Measurements from ENCODE around the gene S100A5. TPM values are rescaled to one million over a fixed set of nuclear protein-coding genes. Genes with fewer than 3 reads are reported as not detected.
"Not testable (repeated sequence)": the region's sequence is repeated elsewhere in the genome, so short reads cannot be mapped to it uniquely, and the experiment has no call there.

Gene S100A5, protein sequence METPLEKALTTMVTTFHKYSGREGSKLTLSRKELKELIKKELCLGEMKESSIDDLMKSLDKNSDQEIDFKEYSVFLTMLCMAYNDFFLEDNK
- total RNA-seq (not detected), polyA plus RNA-seq (ENCODE audit: insufficient read length in 2 of 2) (not detected)
- long read RNA-seq, donor 1, result 0 reads
- long read RNA-seq, donor 2, result 0 reads
- long read RNA-seq, donor 3, result 0 reads
- long read RNA-seq, donor 4, result 0 reads

- Histone ChIP-seq H3K9me3 (ENCODE audit: control insufficient read depth, insufficient read depth, low read length) (no peaks in the 10 kb centered on the region), H3K36me3 (ENCODE audit: control insufficient read depth, insufficient read depth, low read length) (no peaks in the 10 kb centered on the region), H3K27ac (ENCODE audit: low read depth, low read length) (no peak within 1 kb of the TSS), H3K4me1 (ENCODE audit: control insufficient read depth, insufficient read depth, low read length) (peaks cover 28% of the 10 kb centered on the region), H3K27me3 (ENCODE audit: control insufficient read depth, insufficient read depth, low read length) (no peaks in the 10 kb centered on the region), H3K4me3 (ENCODE audit: low read depth, low read length) (no peak within 1 kb of the TSS)
- DNase-seq (ENCODE audit: low read depth in 4 of 6, low spot score in 6 of 6), result no peak
- WGBS (ENCODE audit: insufficient coverage), result 83% methylated on average over 11 of the region's 11 CpGs
Observed at GRCh38 chr1:153540394-153541361, at the start of gene S100A5. Gene S100A5, minus strand, starts transcription at chr1:153540934. Its CDS starts 743 bp downstream, at chr1:153540191.

DNA sequence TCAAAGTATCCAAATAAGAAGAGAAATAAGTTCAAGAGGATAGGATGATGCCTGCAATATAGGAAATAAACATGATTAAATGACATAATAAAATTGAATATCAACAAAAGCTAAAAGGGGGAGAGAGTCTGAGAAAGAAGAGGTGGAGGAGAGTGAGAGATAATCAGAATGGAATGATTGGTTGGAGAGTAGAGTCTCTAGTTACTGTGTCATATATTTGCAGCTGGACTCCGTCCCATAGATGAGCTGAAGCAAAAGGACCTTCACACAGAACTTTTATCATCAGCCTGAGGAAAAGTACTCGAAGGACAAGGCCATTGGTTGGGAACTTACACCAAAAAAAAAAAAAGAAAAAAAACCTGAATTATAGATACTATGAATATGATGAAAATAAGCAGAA is 47.7 kb upstream of the S100A5 start:
- no peak for DNase-seq (ENCODE audit: low read depth in 4 of 6, low spot score in 6 of 6)
- Histone ChIP-seq H3K36me3 (ENCODE audit: control insufficient read depth, insufficient read depth, low read length) (no peaks in the 10 kb centered on the region), H3K27me3 (ENCODE audit: control insufficient read depth, insufficient read depth, low read length) (no peaks in the 10 kb centered on the region), H3K4me1 (ENCODE audit: control insufficient read depth, insufficient read depth, low read length) (peaks cover 19% of the 10 kb centered on the region), H3K4me3 (ENCODE audit: low read depth, low read length) (no peak overlapping the region), H3K9me3 (ENCODE audit: control insufficient read depth, insufficient read depth, low read length) (no peaks in the 10 kb centered on the region), H3K27ac (ENCODE audit: low read depth, low read length) (no peak overlapping the region)
- WGBS (ENCODE audit: insufficient coverage), result no CpG with 5 or more reads among the region's 2 CpGs

GRCh38 chr1:153588033-153588432 is 47.3 kb upstream of the S100A5 start:
- not testable (repeated sequence) for H3K27me3 ChIP-seq (ENCODE audit: control insufficient read depth, insufficient read depth, low read length); H3K36me3 ChIP-seq (ENCODE audit: control insufficient read depth, insufficient read depth, low read length); H3K9me3 ChIP-seq (ENCODE audit: control insufficient read depth, insufficient read depth, low read length); H3K27ac ChIP-seq (ENCODE audit: low read depth, low read length); H3K4me3 ChIP-seq (ENCODE audit: low read depth, low read length); DNase-seq (ENCODE audit: low read depth in 4 of 6, low spot score in 6 of 6)
- 99% methylated on average over 7 of the region's 10 CpGs for WGBS (ENCODE audit: insufficient coverage)
- H3K4me1 ChIP-seq (ENCODE audit: control insufficient read depth, insufficient read depth, low read length), result peaks cover 16% of the 10 kb centered on the region

GRCh38 chr1:153587314-153587713 is 46.6 kb upstream of the S100A5 start:
- no peaks in the 10 kb centered on the region for H3K9me3 ChIP-seq (ENCODE audit: control insufficient read depth, insufficient read depth, low read length)
- DNase-seq (ENCODE audit: low read depth in 4 of 6, low spot score in 6 of 6), result peak in 2 of 6 donors; percentile 65 to 75
- no peaks in the 10 kb centered on the region for H3K36me3 ChIP-seq (ENCODE audit: control insufficient read depth, insufficient read depth, low read length)
- H3K4me1 ChIP-seq (ENCODE audit: control insufficient read depth, insufficient read depth, low read length), result peaks cover 14% of the 10 kb centered on the region
- 42% methylated on average over 2 of the region's 5 CpGs for WGBS (ENCODE audit: insufficient coverage)
- no peak overlapping the region for H3K4me3 ChIP-seq (ENCODE audit: low read depth, low read length)
- no peaks in the 10 kb centered on the region for H3K27me3 ChIP-seq (ENCODE audit: control insufficient read depth, insufficient read depth, low read length)
- H3K27ac ChIP-seq (ENCODE audit: low read depth, low read length), result peak overlapping the region; percentile 33

- Histone ChIP-seq H3K27ac (ENCODE audit: low read depth, low read length) (peak overlapping the region; percentile 33), H3K4me3 (ENCODE audit: low read depth, low read length) (no peak overlapping the region), H3K27me3 (ENCODE audit: control insufficient read depth, insufficient read depth, low read length) (no peaks in the 10 kb centered on the region), H3K36me3 (ENCODE audit: control insufficient read depth, insufficient read depth, low read length) (no peaks in the 10 kb centered on the region), H3K4me1 (ENCODE audit: control insufficient read depth, insufficient read depth, low read length) (peaks cover 9% of the 10 kb centered on the region), H3K9me3 (ENCODE audit: control insufficient read depth, insufficient read depth, low read length) (no peaks in the 10 kb centered on the region)
- peak in 1 of 6 donors; percentile 32 for DNase-seq (ENCODE audit: low read depth in 4 of 6, low spot score in 6 of 6)
- WGBS (ENCODE audit: insufficient coverage), result no CpG with 5 or more reads among the region's 1 CpG
Observed at GRCh38 chr1:153586347-153586746, 45.6 kb upstream of the S100A5 start.

DNA sequence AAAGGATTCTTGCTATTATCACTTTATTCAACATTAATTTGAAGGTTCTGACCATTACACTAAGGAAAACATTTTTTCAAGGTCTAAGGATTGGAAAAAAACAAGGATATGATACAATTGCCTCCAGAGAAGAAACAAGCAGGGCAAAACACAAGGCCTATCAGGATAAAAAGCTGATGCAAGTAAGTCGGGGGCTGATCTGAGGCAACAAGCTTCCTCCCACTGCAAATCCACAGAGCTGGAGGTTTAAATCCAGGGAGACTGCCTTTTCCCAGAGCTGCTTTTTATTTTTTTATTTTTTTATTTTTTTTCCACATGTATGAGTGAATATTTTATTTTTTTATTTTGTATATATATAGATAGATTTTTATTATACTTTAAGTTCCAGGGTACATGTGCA is 44.3 kb upstream of the S100A5 start:
- no peaks in the 10 kb centered on the region for H3K36me3 ChIP-seq (ENCODE audit: control insufficient read depth, insufficient read depth, low read length)
- no peak overlapping the region for H3K27ac ChIP-seq (ENCODE audit: low read depth, low read length)
- DNase-seq (ENCODE audit: low read depth in 4 of 6, low spot score in 6 of 6), result no peak
- 71% methylated on average over 1 of the region's 1 CpG for WGBS (ENCODE audit: insufficient coverage)
- no peaks in the 10 kb centered on the region for H3K27me3 ChIP-seq (ENCODE audit: control insufficient read depth, insufficient read depth, low read length)
- peaks cover 9% of the 10 kb centered on the region for H3K4me1 ChIP-seq (ENCODE audit: control insufficient read depth, insufficient read depth, low read length)
- no peak overlapping the region for H3K4me3 ChIP-seq (ENCODE audit: low read depth, low read length)
- H3K9me3 ChIP-seq (ENCODE audit: control insufficient read depth, insufficient read depth, low read length), result no peaks in the 10 kb centered on the region

GRCh38 chr1:153583976-153584375 is 43.2 kb upstream of the S100A5 start:
- Histone ChIP-seq H3K4me1 (ENCODE audit: control insufficient read depth, insufficient read depth, low read length) (peaks cover 9% of the 10 kb centered on the region), H3K9me3 (ENCODE audit: control insufficient read depth, insufficient read depth, low read length) (no peaks in the 10 kb centered on the region), H3K36me3 (ENCODE audit: control insufficient read depth, insufficient read depth, low read length) (no peaks in the 10 kb centered on the region), H3K4me3 (ENCODE audit: low read depth, low read length) (no peak overlapping the region), H3K27ac (ENCODE audit: low read depth, low read length) (no peak overlapping the region), H3K27me3 (ENCODE audit: control insufficient read depth, insufficient read depth, low read length) (no peaks in the 10 kb centered on the region)
- no peak for DNase-seq (ENCODE audit: low read depth in 4 of 6, low spot score in 6 of 6)
- WGBS (ENCODE audit: insufficient coverage), result 75% methylated on average over 2 of the region's 2 CpGs

DNA sequence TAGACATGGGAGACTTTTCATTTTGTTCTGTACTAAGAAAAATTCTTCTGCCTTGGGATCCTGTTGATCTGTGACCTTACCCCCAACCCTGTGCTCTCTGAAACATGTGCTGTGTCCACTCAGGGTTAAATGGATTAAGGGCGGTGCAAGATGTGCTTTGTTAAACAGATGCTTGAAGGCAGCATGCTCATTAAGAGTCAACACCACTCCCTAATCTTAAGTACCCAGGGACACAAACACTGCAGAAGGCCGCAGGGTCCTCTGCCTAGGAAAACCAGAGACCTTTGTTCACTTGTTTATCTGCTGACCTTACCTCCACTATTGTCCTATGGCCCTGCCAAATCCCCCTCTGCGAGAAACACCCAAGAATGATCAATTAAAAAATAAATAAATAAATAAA is 42.8 kb upstream of the S100A5 start:
- WGBS (ENCODE audit: insufficient coverage), result no CpG with 5 or more reads among the region's 3 CpGs
- H3K9me3 ChIP-seq (ENCODE audit: control insufficient read depth, insufficient read depth, low read length); H3K36me3 ChIP-seq (ENCODE audit: control insufficient read depth, insufficient read depth, low read length); H3K4me3 ChIP-seq (ENCODE audit: low read depth, low read length); DNase-seq (ENCODE audit: low read depth in 4 of 6, low spot score in 6 of 6); H3K4me1 ChIP-seq (ENCODE audit: control insufficient read depth, insufficient read depth, low read length); H3K27ac ChIP-seq (ENCODE audit: low read depth, low read length); H3K27me3 ChIP-seq (ENCODE audit: control insufficient read depth, insufficient read depth, low read length): not testable (repeated sequence)

- H3K27me3 ChIP-seq (ENCODE audit: control insufficient read depth, insufficient read depth, low read length); H3K27ac ChIP-seq (ENCODE audit: low read depth, low read length); H3K4me3 ChIP-seq (ENCODE audit: low read depth, low read length); H3K36me3 ChIP-seq (ENCODE audit: control insufficient read depth, insufficient read depth, low read length); DNase-seq (ENCODE audit: low read depth in 4 of 6, low spot score in 6 of 6); H3K9me3 ChIP-seq (ENCODE audit: control insufficient read depth, insufficient read depth, low read length): not testable (repeated sequence)
- H3K4me1 ChIP-seq (ENCODE audit: control insufficient read depth, insufficient read depth, low read length), result peaks cover 13% of the 10 kb centered on the region
- 100% methylated on average over 6 of the region's 34 CpGs for WGBS (ENCODE audit: insufficient coverage)
Observed at GRCh38 chr1:153582836-153583235, 42.1 kb upstream of the S100A5 start.
